T-cell (primary cell): ENCODE measurements around the gene LRG1. TPM values are rescaled to one million over a fixed set of nuclear protein-coding genes. Genes with fewer than 3 reads are reported as not detected.

Source experiments
- ATAC-seq, 4 experiments: fragments of 200-7000 bp in 3 of 4; fragments of 150-1000 bp in 1 of 4; cut with Tn5 transposase; replicated peaks in 1 of 4; 1 replicate in 3 of 4; 2 replicates in 1 of 4; pipeline ENCODE4 v1.10.0; 2021; ENCODE audit warnings: moderate library complexity in 3 of 4, mild to moderate bottlenecking in 2 of 4, moderate number of reproducible peaks in 1 of 4
- CTCF ChIA-PET, 2 donors: fragments of 300-600 bp; sonication (Branson Sonifier 250); formaldehyde crosslinking; loops; one replicate each; lab custom pipeline; 2022; ENCODE audit warnings: antibody characterized with exemption in 2 of 2; lab: Charles Lee
- POLR2A ChIA-PET, 2 donors: fragments of 300-600 bp; sonication (Branson Sonifier 250); formaldehyde crosslinking; loops; one replicate each; lab custom pipeline; 2022; ENCODE audit warnings: antibody characterized with exemption in 2 of 2; lab: Charles Lee
- DNase-seq, 35 experiments: peaks; one replicate each; pipeline versions ENCODE4 v3.0.0 to v3.0.0-alpha.2; 2013 to 2023
- H3K27ac ChIP-seq: one replicate; pipeline ENCODE4 v1.5.1; 2013; ENCODE audit warnings: low read length
- H3K27me3 ChIP-seq, 2 experiments: replicated peaks in 1 of 2; 1 replicate in 1 of 2; 2 replicates in 1 of 2; pipeline versions ENCODE4 v1.6.1 to v1.7.0; 2013; ENCODE audit warnings: low read length in 1 of 2, mixed read lengths in 1 of 2; ENCODE audit not compliant: control insufficient read depth in 2 of 2, insufficient read depth in 2 of 2; ENCODE audit errors: extremely low read depth in 1 of 2
- H3K36me3 ChIP-seq, 2 donors: 1 replicate in 1 of 2; 2 replicates in 1 of 2; pipeline versions ENCODE4 v1.6.1 to v1.7.0; 2013; ENCODE audit warnings: low read length in 1 of 2; ENCODE audit not compliant: control insufficient read depth in 2 of 2, insufficient read depth in 1 of 2; ENCODE audit errors: extremely low read depth in 1 of 2
- H3K4me1 ChIP-seq, 2 experiments: 1 replicate in 1 of 2; 2 replicates in 1 of 2; pipeline versions ENCODE4 v1.6.1 to v1.7.0; 2013; ENCODE audit warnings: low read length in 2 of 2, mixed read lengths in 1 of 2; ENCODE audit not compliant: insufficient read depth in 2 of 2, control insufficient read depth in 1 of 2; ENCODE audit errors: extremely low read depth in 1 of 2
- H3K4me3 ChIP-seq, 2 donors: 1 replicate in 1 of 2; 2 replicates in 1 of 2; pipeline versions ENCODE4 v1.5.1 to v1.7.0; 2013; ENCODE audit warnings: mild to moderate bottlenecking in 2 of 2, low read length in 1 of 2, moderate library complexity in 1 of 2; ENCODE audit not compliant: control insufficient read depth in 1 of 2; ENCODE audit errors: extremely low read depth in 1 of 2
- H3K9me3 ChIP-seq: 2 replicates; pipeline ENCODE4 v1.7.0; 2013
- H3K27ac Mint-ChIP-seq, 2 donors: one replicate each; pipeline ENCODE4 v1.8.0; 2020 to 2021; ENCODE audit warnings: mild to moderate bottlenecking in 2 of 2, mixed read lengths in 2 of 2
- H3K27me3 Mint-ChIP-seq, 2 donors: one replicate each; pipeline ENCODE4 v1.8.0; 2021 to 2022; ENCODE audit warnings: mixed read lengths in 2 of 2
- H3K36me3 Mint-ChIP-seq: one replicate; pipeline ENCODE4 v1.8.0; 2021; ENCODE audit warnings: mixed read lengths
- H3K4me1 Mint-ChIP-seq, 3 donors: one replicate each; pipeline ENCODE4 v1.8.0; 2020 to 2022; ENCODE audit warnings: mixed read lengths in 3 of 3, mild to moderate bottlenecking in 1 of 3
- H3K4me3 Mint-ChIP-seq, 3 donors: one replicate each; pipeline ENCODE4 v1.8.0; 2020 to 2022; ENCODE audit warnings: mild to moderate bottlenecking in 3 of 3, mixed read lengths in 3 of 3, moderate library complexity in 3 of 3
- H3K9me3 Mint-ChIP-seq, 3 donors: one replicate each; pipeline ENCODE4 v1.8.0; 2020 to 2022; ENCODE audit warnings: mixed read lengths in 3 of 3
- WGBS: methylation state at CpG from one replicate; pipeline ENCODE4 v1.1.5; 2013; ENCODE audit warnings: missing lambda C conversion rate; ENCODE audit not compliant: insufficient coverage; 5-methylcytosine and 5-hydroxymethylcytosine counted together
- total RNA-seq, 35 experiments: library from RNA in 6 of 35; stranded (reverse) in 6 of 35; fragments of 120-200 nt in 1 of 35; gene quantifications; one replicate each; pipeline versions ENCODE4 v1.2.1 to v1.2.4 and lab custom pipeline; 2013 to 2026

The LRG1 gene
- total RNA-seq, 5 donors from 2014 or later (not counting 1 experiment from before 2014, with no cell fraction given) = 0.13 to 0.32 (median 0.19) TPM; not detected in 2

DNA sequence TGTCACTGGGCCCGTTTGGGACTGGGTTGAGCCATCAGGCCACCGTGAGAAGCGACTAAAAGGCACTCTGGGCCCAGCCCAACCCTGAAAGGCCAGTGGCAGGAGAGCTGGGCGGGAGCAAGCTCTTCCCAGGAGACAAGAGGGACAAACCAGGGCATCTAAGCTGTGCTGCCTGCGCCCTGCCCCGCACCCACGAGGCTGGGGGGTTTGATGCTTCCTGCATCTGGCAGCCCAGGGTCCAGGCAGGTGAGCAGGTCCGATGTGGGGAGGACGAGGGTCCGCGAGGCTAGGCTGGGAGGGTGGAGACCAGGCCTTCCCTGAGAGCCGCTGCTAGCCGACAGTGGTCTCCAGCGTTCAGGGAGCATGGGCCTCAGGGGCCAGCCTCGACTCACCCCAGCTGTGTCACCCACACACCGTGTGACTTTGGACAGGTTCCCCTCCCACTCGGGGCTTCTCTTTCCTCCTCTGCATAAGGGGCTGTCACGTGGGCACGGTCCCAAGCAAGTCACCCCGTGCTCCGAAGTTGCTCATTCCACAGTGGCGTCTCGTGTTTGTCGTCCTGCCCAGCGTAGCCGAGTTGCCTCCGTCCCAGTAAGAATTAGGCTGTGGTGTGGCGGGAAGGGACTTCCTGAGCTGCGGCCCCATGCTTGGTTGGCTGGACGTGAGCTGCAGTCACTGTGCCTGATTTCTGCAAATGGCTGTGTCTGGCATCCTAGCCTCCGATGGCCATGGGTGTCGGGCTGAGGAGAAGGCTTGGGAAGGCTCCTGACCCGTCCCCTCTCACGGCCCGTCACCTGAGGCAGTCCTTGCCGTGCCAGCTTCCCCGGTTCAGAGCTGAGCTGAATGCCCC is 37.3 kb downstream of the LRG1 start:
- Histone ChIP-seq H3K4me3 (no peak overlapping the region), H3K36me3 (peaks cover 19 to 24% of the 10 kb centered on the region in 2 donors), H3K27ac (no peak overlapping the region), H3K4me1 (no peaks in the 10 kb centered on the region), H3K27me3 (no peaks in the 10 kb centered on the region), H3K9me3 (no peaks in the 10 kb centered on the region)
- no peaks in the 10 kb centered on the region for H3K9me3 Mint-ChIP-seq
- no peak for ATAC-seq
- H3K4me3 Mint-ChIP-seq = no peak overlapping the region
- peaks cover 31% of the 10 kb centered on the region for H3K36me3 Mint-ChIP-seq
- ChIA-PET POLR2A (no interaction called here), CTCF (no interaction called here)
- H3K27me3 Mint-ChIP-seq = no peaks in the 10 kb centered on the region
- DNase-seq = no peak
- WGBS = 95% methylated on average over 24 of the region's 37 CpGs
- no peak overlapping the region for H3K27ac Mint-ChIP-seq
- no peaks in the 10 kb centered on the region for H3K4me1 Mint-ChIP-seq

- Histone ChIP-seq H3K36me3 (peaks cover 19 to 27% of the 10 kb centered on the region in 2 donors), H3K4me1 (no peaks in the 10 kb centered on the region), H3K4me3 (no peak overlapping the region), H3K27ac (no peak overlapping the region), H3K9me3 (no peaks in the 10 kb centered on the region), H3K27me3 (no peaks in the 10 kb centered on the region)
- Mint-ChIP-seq H3K9me3 (no peaks in the 10 kb centered on the region), H3K36me3 (peaks cover 29% of the 10 kb centered on the region), H3K27ac (no peak overlapping the region), H3K4me3 (no peak overlapping the region), H3K4me1 (no peaks in the 10 kb centered on the region), H3K27me3 (no peaks in the 10 kb centered on the region)
- ATAC-seq (no peak), DNase-seq (no peak)
- 97% methylated on average over 18 of the region's 25 CpGs for WGBS
- CTCF ChIA-PET = no interaction called here
- POLR2A ChIA-PET = no interaction called here
These were observed 38.1 kb downstream of the LRG1 start for GRCh38 chr19:4501691-4502090.

DNA sequence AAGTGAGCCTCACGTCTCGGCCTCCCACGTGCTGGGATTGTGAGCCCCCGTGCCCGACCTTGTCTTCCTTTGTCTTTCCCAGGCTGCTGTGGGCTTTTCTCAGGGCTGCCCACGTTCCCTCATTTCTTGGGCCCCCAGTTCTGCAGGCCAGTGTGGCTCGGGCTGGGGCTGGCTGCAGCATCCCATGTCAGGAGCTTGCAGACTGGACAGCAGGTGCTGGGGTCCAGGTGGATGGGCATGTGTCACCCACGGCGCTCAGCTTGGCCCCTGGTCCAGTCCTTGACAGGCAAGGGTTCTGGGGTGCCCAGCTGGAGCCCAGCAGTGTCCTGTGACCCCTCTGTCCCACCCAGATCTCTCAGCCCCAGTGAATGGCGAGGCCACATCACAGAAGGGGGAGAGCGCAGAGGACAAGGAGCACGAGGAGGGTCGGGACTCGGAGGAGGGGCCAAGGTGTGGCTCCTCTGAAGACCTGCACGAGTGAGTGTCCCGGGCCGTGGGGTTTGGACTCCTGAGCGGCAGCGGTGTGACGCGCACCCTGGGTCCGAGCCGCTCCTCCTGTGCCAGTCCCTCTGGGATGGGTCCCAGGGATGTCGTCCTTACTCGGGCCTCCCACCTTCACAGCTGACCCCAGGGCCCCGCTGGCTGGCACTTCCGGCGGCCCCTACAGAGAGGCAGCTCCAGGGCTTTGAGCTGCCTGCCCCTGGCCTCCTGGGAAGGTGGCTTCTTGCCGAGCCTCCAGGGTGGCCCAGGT is 38.8 kb downstream of the LRG1 start:
- Mint-ChIP-seq H3K36me3 (peaks cover 24% of the 10 kb centered on the region), H3K27me3 (no peaks in the 10 kb centered on the region), H3K4me3 (no peak overlapping the region), H3K9me3 (no peaks in the 10 kb centered on the region), H3K4me1 (no peaks in the 10 kb centered on the region), H3K27ac (no peak overlapping the region)
- POLR2A ChIA-PET = no interaction called here
- Histone ChIP-seq H3K27ac (no peak overlapping the region), H3K36me3 (peaks cover 20 to 31% of the 10 kb centered on the region in 2 donors), H3K4me1 (no peaks in the 10 kb centered on the region), H3K27me3 (no peaks in the 10 kb centered on the region), H3K9me3 (no peaks in the 10 kb centered on the region), H3K4me3 (no peak overlapping the region)
- 97% methylated on average over 22 of the region's 29 CpGs for WGBS
- DNase-seq (no peak), ATAC-seq (peak in 1 of 4 experiments; percentile 11)
- CTCF ChIA-PET = no interaction called here

DNA sequence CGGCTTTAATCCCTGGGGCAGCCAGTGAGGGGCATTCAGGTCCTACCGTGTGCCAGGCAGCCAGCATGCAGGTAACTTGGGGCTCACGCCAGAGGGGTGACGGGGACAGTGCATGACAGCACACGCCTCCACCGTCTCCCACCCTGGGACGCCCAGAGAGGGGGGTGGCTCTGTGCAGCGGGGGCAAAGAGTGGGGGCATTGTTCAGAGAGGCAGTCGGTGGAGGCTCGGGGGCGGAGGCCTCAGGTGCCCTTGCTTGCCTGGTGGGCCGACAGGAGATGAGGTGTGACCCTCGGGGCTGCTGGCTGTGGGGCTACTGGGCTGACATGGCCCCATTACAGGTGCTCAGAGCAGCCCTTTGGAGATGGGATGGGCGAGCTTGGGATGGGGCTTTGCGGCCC is 40.0 kb downstream of the LRG1 start:
- H3K27ac Mint-ChIP-seq = no peak overlapping the region
- ATAC-seq = no peak
- Histone ChIP-seq H3K36me3 (peaks cover 25 to 37% of the 10 kb centered on the region in 2 donors), H3K27ac (no peak overlapping the region), H3K9me3 (no peaks in the 10 kb centered on the region), H3K27me3 (no peaks in the 10 kb centered on the region), H3K4me3 (no peak overlapping the region), H3K4me1 (no peaks in the 10 kb centered on the region)
- no peaks in the 10 kb centered on the region for H3K4me1 Mint-ChIP-seq
- peaks cover 19% of the 10 kb centered on the region for H3K36me3 Mint-ChIP-seq
- POLR2A ChIA-PET = no interaction called here
- no peak overlapping the region for H3K4me3 Mint-ChIP-seq
- CTCF ChIA-PET = no interaction called here
- H3K9me3 Mint-ChIP-seq = no peaks in the 10 kb centered on the region
- 98% methylated on average over 13 of the region's 15 CpGs for WGBS
- no peaks in the 10 kb centered on the region for H3K27me3 Mint-ChIP-seq
- no peak for DNase-seq

DNA sequence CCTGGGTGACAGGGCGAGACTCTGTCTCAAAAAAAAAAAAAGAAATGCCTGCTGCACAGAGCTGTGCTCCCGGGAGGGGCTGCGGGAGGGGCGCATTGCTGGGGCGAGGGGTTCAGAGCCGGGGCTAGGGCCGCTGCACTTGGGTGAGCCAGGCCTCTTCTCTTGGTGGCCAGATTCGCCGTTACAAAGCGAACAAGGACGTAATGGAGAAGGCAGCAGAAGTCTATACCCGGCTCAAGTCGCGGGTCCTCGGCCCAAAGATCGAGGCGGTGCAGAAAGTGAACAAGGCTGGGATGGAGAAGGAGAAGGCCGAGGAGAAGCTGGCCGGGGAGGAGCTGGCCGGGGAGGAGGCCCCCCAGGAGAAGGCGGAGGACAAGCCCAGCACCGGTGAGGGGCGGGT is 40.5 kb downstream of the LRG1 start:
- no peak overlapping the region for H3K4me3 ChIP-seq
- Mint-ChIP-seq H3K4me1 (no peaks in the 10 kb centered on the region), H3K4me3 (no peak overlapping the region), H3K27me3 (no peaks in the 10 kb centered on the region), H3K9me3 (no peaks in the 10 kb centered on the region), H3K36me3 (peaks cover 22% of the 10 kb centered on the region), H3K27ac (no peak overlapping the region)
- no peaks in the 10 kb centered on the region for H3K4me1 ChIP-seq
- H3K36me3 ChIP-seq = peaks cover 20 to 41% of the 10 kb centered on the region in 2 donors
- ChIA-PET POLR2A (no interaction called here), CTCF (no interaction called here)
- H3K27ac ChIP-seq = no peak overlapping the region
- H3K27me3 ChIP-seq = no peaks in the 10 kb centered on the region
- ATAC-seq (no peak), DNase-seq (no peak)
- H3K9me3 ChIP-seq = no peaks in the 10 kb centered on the region
- WGBS = 97% methylated on average over 22 of the region's 23 CpGs

- POLR2A ChIA-PET = no interaction called here
- Mint-ChIP-seq H3K27ac (no peak overlapping the region), H3K36me3 (peaks cover 18% of the 10 kb centered on the region), H3K9me3 (no peaks in the 10 kb centered on the region), H3K4me3 (no peak overlapping the region), H3K27me3 (no peaks in the 10 kb centered on the region), H3K4me1 (no peaks in the 10 kb centered on the region)
- no peaks in the 10 kb centered on the region for H3K27me3 ChIP-seq
- no peaks in the 10 kb centered on the region for H3K9me3 ChIP-seq
- 100% methylated on average over 3 of the region's 12 CpGs for WGBS
- no peak for ATAC-seq
- no peak for DNase-seq
- no peak overlapping the region for H3K4me3 ChIP-seq
- H3K27ac ChIP-seq = no peak overlapping the region
- peaks cover 23 to 46% of the 10 kb centered on the region in 2 donors for H3K36me3 ChIP-seq
- no peaks in the 10 kb centered on the region for H3K4me1 ChIP-seq
- CTCF ChIA-PET = no interaction called here
These were observed 41.1 kb downstream of the LRG1 start for GRCh38 chr19:4498694-4499093.
